SK-N-SH (cell line): ENCODE results near the gene PCDHB16. TPM values are rescaled to one million over a fixed set of nuclear protein-coding genes. Genes with fewer than 3 reads are reported as not detected.
"Not testable (repeated sequence)": the region's sequence is repeated elsewhere in the genome, so short reads cannot be mapped to it uniquely, and the experiment has no call there.

Experiments
- CTCF ChIA-PET: fragments of 300-600, 350-600 bp; formaldehyde crosslinking; extraction: SDS; loops from one replicate; lab custom pipeline; 2021; lab: Yijun Ruan, JAX
- POLR2A ChIA-PET: fragments of 350-600 bp; sonication (Branson Sonifier 250); formaldehyde crosslinking; extraction: SDS; loops from one replicate; lab custom pipeline; 2020; ENCODE audit warnings: antibody characterized with exemption, inconsistent platforms; lab: Yijun Ruan, JAX
- DNase-seq: peaks from one replicate; pipeline ENCODE4 v3.0.0; 2012
- H2AFZ ChIP-seq: fragments of 200-600 bp; sonication (generic); 2 replicates; pipeline ENCODE4 v1.8.1; 2016; ENCODE audit warnings: antibody characterized with exemption, mild to moderate bottlenecking, low read depth
- H3F3A ChIP-seq: fragments of 200-600 bp; sonication (generic); replicated peaks from 2 replicates; pipeline ENCODE3; 2016; ENCODE audit warnings: antibody characterized with exemption, mild to moderate bottlenecking; ENCODE audit not compliant: insufficient read depth
- H3K27ac ChIP-seq, 2 experiments: fragments of 200-500 bp in 1 of 2; fragments of 200-600 bp in 1 of 2; sonication (Bioruptor generic) in 1 of 2; sonication (generic), shearing (Covaris generic) in 1 of 2; 2 replicates each; pipeline versions ENCODE4 v1.5.1 to v1.6.1; 2014 to 2016; ENCODE audit warnings: low read depth in 2 of 2, inconsistent platforms in 1 of 2, low read length in 1 of 2, mild to moderate bottlenecking in 1 of 2, mixed read lengths in 1 of 2
- H3K27me3 ChIP-seq: fragments of 200-600 bp; sonication (generic), shearing (Covaris generic); 2 replicates; pipeline ENCODE4 v1.6.1; 2016; ENCODE audit warnings: mixed run types; ENCODE audit not compliant: insufficient read depth
- H3K36me3 ChIP-seq, 2 experiments: fragments of 200-500 bp in 1 of 2; fragments of 200-600 bp in 1 of 2; sonication (Bioruptor generic) in 1 of 2; sonication (generic) in 1 of 2; replicated peaks in 1 of 2; 2 replicates each; pipeline versions ENCODE3 to v1.5.1; 2014 to 2016; ENCODE audit warnings: low read length in 1 of 2, mild to moderate bottlenecking in 1 of 2; ENCODE audit not compliant: insufficient read depth in 2 of 2, control insufficient read depth in 1 of 2
- H3K4me1 ChIP-seq, 2 experiments: fragments of 200-500 bp in 1 of 2; fragments of 200-600 bp in 1 of 2; sonication (Bioruptor generic) in 1 of 2; sonication (generic), shearing (Covaris generic) in 1 of 2; 2 replicates each; pipeline versions ENCODE4 v1.5.1 to v1.6.1; 2014 to 2016; ENCODE audit warnings: low read depth in 1 of 2, low read length in 1 of 2, mixed run types in 1 of 2; ENCODE audit not compliant: insufficient read depth in 2 of 2, control insufficient read depth in 1 of 2
- H3K4me2 ChIP-seq: fragments of 200-600 bp; sonication (generic), shearing (Covaris generic); 2 replicates; pipeline ENCODE4 v1.6.1; 2017; ENCODE audit warnings: mixed run types
- H3K4me3 ChIP-seq, 2 experiments: fragments of 200-500 bp in 1 of 2; fragments of 200-600 bp in 1 of 2; sonication (Bioruptor generic) in 1 of 2; sonication (generic), shearing (Covaris generic) in 1 of 2; 2 replicates each; pipeline versions ENCODE4 v1.5.1 to v1.8.1; 2014 to 2016; ENCODE audit warnings: low read depth in 2 of 2, inconsistent platforms in 1 of 2, low read length in 1 of 2, mild to moderate bottlenecking in 1 of 2, mixed read lengths in 1 of 2, moderate library complexity in 1 of 2
- H3K79me2 ChIP-seq: fragments of 200-600 bp; sonication (generic); 2 replicates; pipeline ENCODE4 v1.8.1; 2017; ENCODE audit warnings: mild to moderate bottlenecking; ENCODE audit not compliant: insufficient read depth
- H3K9ac ChIP-seq: fragments of 200-600 bp; sonication (generic); 2 replicates; pipeline ENCODE4 v1.6.1; 2017; ENCODE audit warnings: mixed run types
- H3K9me2 ChIP-seq: fragments of 200-600 bp; sonication (generic); 2 replicates; pipeline ENCODE4 v1.6.1; 2017; ENCODE audit warnings: mixed run types
- H3K9me3 ChIP-seq: fragments of 200-600 bp; sonication (generic); 2 replicates; pipeline ENCODE4 v1.6.1; 2017; ENCODE audit warnings: mixed run types, mild to moderate bottlenecking, moderate library complexity
- H4K20me1 ChIP-seq: fragments of 200-600 bp; sonication (generic); 2 replicates; pipeline ENCODE4 v1.6.1; 2017; ENCODE audit warnings: mild to moderate bottlenecking, mixed run types; ENCODE audit not compliant: insufficient read depth
- NRF1 ChIP-seq: IDR thresholded peaks from 2 replicates; pipeline ENCODE4 v1.6.1; 2012; ENCODE audit warnings: low read depth, mild to moderate bottlenecking, low read length
- POLR2AphosphoS5 ChIP-seq: IDR thresholded peaks from 2 replicates; pipeline ENCODE4 v1.6.1; 2012; ENCODE audit warnings: low read depth, low read length
- RAD21 ChIP-seq: IDR thresholded peaks from 2 replicates; pipeline ENCODE4 v1.6.1; 2012; ENCODE audit warnings: mild to moderate bottlenecking, low read length
- RCOR1 ChIP-seq: fragments of 150-350 bp; IDR thresholded peaks from 2 replicates; pipeline ENCODE4 v1.6.1; 2017; ENCODE audit warnings: antibody characterized with exemption, low read length
- TCF12 ChIP-seq: IDR thresholded peaks from 2 replicates; pipeline ENCODE4 v1.4.0; 2012
- YY1 ChIP-seq: IDR thresholded peaks from 2 replicates; pipeline ENCODE4 v1.4.0; 2012; ENCODE audit warnings: low read depth, mild to moderate bottlenecking
- WGBS: methylation state at CpG from one replicate; pipeline ENCODE4 v1.1.6; 2017; ENCODE audit warnings: low lambda C conversion rate; 5-methylcytosine and 5-hydroxymethylcytosine counted together
- polyA plus RNA-seq, 3 experiments: library from polyadenylated mRNA; depleted of rRNA; stranded (reverse); fragments of >200 nt; gene quantifications; 2 replicates each; pipeline ENCODE4 v1.2.3, GENCODE V29; 2012
- TF ChIP-seq, protein P1 (sequence below): IDR thresholded peaks from 2 replicates; pipeline ENCODE4 v1.4.0; 2012; ENCODE audit warnings: low read depth, borderline replicate concordance
- TF ChIP-seq, protein P2 (sequence below): IDR thresholded peaks from 2 replicates; pipeline ENCODE4 v1.6.1; 2012; ENCODE audit warnings: mild to moderate bottlenecking, low read depth, low read length, moderate library complexity
- TF ChIP-seq, protein P3 (sequence below): fragments of 200-600 bp; sonication (generic); IDR thresholded peaks from 2 replicates; pipeline ENCODE4 v1.6.1; 2017; ENCODE audit warnings: antibody characterized with exemption, mild to moderate bottlenecking, moderate library complexity

The PCDHB16 gene
- polyA plus RNA-seq, 1 of the 3 experiments (the other 2 are of a cell fraction): 2.7 TPM

DNA sequence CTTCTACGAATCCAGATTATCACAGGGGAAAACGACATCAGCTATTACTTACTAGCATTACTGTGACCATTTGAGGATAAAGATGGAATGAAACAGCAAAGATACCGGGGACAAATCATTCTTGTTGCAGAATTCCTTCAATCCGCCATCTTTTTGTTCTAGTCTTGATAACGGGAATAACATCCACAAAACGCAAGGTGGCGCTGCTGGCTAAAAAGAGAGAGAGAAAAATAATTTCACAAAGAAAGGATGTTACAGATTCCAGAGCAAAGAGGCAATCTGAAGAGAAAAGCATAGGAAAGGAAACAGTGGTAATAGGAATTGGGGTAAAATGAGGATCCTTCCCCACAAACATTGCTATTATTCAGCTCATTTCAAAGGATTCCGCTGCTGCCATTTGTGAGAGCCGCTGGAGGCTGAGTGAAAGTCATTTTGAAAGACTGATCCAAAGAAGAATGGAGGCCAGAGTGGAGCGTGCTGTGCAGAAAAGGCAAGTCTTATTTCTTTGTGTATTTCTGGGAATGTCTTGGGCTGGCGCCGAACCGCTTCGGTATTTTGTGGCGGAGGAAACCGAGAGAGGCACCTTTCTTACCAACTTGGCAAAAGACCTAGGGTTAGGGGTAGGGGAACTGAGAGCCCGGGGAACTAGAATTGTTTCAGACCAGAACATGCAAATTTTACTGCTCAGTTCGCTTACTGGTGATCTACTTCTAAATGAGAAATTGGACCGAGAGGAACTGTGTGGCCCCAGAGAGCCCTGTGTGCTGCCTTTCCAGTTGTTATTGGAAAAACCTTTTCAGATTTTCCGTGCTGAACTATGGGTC is 9.6 kb upstream of the PCDHB16 start, which contains the start of gene PCDHB7:
Gene PCDHB7, plus strand, starts transcription at position 264 of the 824 bp plus-strand sequence. Its CDS starts 192 bp downstream, at position 456.
- peak within 1 kb of the TSS; percentile 58 for H2AFZ ChIP-seq
- DNase-seq: peak; percentile 49
- H3K36me3 ChIP-seq: no peaks in the 10 kb centered on the region
- TF ChIP-seq TCF12: no peak
- TF ChIP-seq, protein P1, sequence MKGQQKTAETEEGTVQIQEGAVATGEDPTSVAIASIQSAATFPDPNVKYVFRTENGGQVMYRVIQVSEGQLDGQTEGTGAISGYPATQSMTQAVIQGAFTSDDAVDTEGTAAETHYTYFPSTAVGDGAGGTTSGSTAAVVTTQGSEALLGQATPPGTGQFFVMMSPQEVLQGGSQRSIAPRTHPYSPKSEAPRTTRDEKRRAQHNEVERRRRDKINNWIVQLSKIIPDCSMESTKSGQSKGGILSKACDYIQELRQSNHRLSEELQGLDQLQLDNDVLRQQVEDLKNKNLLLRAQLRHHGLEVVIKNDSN: no peak
- TF ChIP-seq RCOR1: no peak
- no peak for TF ChIP-seq POLR2AphosphoS5
- TF ChIP-seq, protein P2, sequence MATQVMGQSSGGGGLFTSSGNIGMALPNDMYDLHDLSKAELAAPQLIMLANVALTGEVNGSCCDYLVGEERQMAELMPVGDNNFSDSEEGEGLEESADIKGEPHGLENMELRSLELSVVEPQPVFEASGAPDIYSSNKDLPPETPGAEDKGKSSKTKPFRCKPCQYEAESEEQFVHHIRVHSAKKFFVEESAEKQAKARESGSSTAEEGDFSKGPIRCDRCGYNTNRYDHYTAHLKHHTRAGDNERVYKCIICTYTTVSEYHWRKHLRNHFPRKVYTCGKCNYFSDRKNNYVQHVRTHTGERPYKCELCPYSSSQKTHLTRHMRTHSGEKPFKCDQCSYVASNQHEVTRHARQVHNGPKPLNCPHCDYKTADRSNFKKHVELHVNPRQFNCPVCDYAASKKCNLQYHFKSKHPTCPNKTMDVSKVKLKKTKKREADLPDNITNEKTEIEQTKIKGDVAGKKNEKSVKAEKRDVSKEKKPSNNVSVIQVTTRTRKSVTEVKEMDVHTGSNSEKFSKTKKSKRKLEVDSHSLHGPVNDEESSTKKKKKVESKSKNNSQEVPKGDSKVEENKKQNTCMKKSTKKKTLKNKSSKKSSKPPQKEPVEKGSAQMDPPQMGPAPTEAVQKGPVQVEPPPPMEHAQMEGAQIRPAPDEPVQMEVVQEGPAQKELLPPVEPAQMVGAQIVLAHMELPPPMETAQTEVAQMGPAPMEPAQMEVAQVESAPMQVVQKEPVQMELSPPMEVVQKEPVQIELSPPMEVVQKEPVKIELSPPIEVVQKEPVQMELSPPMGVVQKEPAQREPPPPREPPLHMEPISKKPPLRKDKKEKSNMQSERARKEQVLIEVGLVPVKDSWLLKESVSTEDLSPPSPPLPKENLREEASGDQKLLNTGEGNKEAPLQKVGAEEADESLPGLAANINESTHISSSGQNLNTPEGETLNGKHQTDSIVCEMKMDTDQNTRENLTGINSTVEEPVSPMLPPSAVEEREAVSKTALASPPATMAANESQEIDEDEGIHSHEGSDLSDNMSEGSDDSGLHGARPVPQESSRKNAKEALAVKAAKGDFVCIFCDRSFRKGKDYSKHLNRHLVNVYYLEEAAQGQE: no peak
- no peak for TF ChIP-seq NRF1
- TF ChIP-seq YY1: peak; percentile 49; the same call in 1 of the 2 replicates
- TF ChIP-seq, protein P3, sequence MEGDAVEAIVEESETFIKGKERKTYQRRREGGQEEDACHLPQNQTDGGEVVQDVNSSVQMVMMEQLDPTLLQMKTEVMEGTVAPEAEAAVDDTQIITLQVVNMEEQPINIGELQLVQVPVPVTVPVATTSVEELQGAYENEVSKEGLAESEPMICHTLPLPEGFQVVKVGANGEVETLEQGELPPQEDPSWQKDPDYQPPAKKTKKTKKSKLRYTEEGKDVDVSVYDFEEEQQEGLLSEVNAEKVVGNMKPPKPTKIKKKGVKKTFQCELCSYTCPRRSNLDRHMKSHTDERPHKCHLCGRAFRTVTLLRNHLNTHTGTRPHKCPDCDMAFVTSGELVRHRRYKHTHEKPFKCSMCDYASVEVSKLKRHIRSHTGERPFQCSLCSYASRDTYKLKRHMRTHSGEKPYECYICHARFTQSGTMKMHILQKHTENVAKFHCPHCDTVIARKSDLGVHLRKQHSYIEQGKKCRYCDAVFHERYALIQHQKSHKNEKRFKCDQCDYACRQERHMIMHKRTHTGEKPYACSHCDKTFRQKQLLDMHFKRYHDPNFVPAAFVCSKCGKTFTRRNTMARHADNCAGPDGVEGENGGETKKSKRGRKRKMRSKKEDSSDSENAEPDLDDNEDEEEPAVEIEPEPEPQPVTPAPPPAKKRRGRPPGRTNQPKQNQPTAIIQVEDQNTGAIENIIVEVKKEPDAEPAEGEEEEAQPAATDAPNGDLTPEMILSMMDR: peak; percentile 64
- peak; percentile 53 for TF ChIP-seq RAD21
- TF ChIP-seq, all 33 proteins: peak for 3
- POLR2A ChIA-PET: no interaction called here
- Histone ChIP-seq H3K27ac (no peak within 1 kb of the TSS), H3K79me2 (no peaks in the 10 kb centered on the region), H3K9ac (no peak within 1 kb of the TSS), H3F3A (no peaks in the 10 kb centered on the region), H3K4me3 (peak within 1 kb of the TSS; percentile 21 to 31), H3K4me1 (no peaks in the 10 kb centered on the region; a peak in 1 of 4 replicates), H3K9me3 (no peaks in the 10 kb centered on the region; the same call in 1 of the 2 replicates), H3K27me3 (no peaks in the 10 kb centered on the region), H3K9me2 (no peaks in the 10 kb centered on the region), H3K4me2 (peak within 1 kb of the TSS; percentile 26; the same call in 1 of the 2 replicates), H4K20me1 (no peaks in the 10 kb centered on the region)
- WGBS: 39% methylated on average over 20 of the region's 20 CpGs
- CTCF ChIA-PET: interaction anchor here (0.9 to 3.7 kb wide), 5 partner anchors 10 to 386 kb away, joined by 3 to 13 read pairs (median 4); partner anchors contain the start of genes PCDHA4, PCDHB14, PCDHB16 and PCDHB6

DNA sequence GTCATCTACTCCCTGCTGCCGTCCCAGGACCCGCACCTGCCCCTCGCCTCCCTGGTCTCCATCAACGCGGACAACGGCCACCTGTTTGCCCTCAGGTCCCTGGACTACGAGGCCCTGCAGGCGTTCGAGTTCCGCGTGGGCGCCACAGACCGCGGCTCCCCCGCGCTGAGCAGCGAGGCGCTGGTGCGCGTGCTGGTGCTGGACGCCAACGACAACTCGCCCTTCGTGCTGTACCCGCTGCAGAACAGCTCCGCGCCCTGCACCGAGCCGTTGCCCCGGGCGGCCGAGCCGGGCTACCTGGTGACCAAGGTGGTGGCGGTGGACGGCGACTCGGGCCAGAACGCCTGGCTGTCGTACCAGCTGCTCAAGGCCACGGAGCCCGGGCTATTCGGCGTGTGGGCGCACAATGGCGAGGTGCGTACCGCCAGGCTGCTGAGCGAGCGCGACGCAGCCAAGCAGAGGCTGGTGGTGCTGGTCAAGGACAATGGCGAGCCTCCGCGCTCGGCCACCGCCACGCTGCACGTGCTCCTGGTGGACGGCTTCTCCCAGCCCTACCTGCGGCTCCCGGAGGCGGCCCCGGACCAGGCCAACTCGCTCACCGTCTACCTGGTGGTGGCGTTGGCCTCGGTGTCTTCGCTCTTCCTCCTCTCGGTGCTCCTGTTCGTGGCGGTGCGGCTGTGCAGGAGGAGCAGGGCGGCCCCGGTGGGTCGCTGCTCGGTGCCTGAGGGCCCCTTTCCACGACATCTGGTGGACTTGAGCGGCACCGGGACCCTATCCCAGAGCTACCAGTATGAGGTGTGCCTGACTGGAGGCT is 7.7 kb upstream of the PCDHB16 start:
- H3K27me3 ChIP-seq, H3K4me3 ChIP-seq, H4K20me1 ChIP-seq, H3K9ac ChIP-seq, H3K36me3 ChIP-seq, H3K27ac ChIP-seq, H3K9me3 ChIP-seq, DNase-seq, H3K4me2 ChIP-seq, H3K9me2 ChIP-seq, H3F3A ChIP-seq, H3K4me1 ChIP-seq, H2AFZ ChIP-seq, H3K79me2 ChIP-seq, POLR2A ChIA-PET: not testable (repeated sequence)
- 63% methylated on average over 60 of the region's 79 CpGs for WGBS
- CTCF ChIA-PET: interaction anchor here (0.6 to 1.0 kb wide), 2 partner anchors 35 to 418 kb away, joined by 3 to 4 read pairs; no protein-coding TSS in a partner anchor
